SKM-1 (cell line): ENCODE measurements around the gene TOP3A.
"Not testable (repeated sequence)": the region's sequence is repeated elsewhere in the genome, so short reads cannot be mapped to it uniquely, and the experiment has no call there.

Source experiments
- DNase-seq: peaks from one replicate; lab custom pipeline; 2025; ENCODE audit not compliant: unreplicated experiment; lab: John Stamatoyannopoulos, UW

TOP3A gene, protein sequence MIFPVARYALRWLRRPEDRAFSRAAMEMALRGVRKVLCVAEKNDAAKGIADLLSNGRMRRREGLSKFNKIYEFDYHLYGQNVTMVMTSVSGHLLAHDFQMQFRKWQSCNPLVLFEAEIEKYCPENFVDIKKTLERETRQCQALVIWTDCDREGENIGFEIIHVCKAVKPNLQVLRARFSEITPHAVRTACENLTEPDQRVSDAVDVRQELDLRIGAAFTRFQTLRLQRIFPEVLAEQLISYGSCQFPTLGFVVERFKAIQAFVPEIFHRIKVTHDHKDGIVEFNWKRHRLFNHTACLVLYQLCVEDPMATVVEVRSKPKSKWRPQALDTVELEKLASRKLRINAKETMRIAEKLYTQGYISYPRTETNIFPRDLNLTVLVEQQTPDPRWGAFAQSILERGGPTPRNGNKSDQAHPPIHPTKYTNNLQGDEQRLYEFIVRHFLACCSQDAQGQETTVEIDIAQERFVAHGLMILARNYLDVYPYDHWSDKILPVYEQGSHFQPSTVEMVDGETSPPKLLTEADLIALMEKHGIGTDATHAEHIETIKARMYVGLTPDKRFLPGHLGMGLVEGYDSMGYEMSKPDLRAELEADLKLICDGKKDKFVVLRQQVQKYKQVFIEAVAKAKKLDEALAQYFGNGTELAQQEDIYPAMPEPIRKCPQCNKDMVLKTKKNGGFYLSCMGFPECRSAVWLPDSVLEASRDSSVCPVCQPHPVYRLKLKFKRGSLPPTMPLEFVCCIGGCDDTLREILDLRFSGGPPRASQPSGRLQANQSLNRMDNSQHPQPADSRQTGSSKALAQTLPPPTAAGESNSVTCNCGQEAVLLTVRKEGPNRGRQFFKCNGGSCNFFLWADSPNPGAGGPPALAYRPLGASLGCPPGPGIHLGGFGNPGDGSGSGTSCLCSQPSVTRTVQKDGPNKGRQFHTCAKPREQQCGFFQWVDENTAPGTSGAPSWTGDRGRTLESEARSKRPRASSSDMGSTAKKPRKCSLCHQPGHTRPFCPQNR

DNA sequence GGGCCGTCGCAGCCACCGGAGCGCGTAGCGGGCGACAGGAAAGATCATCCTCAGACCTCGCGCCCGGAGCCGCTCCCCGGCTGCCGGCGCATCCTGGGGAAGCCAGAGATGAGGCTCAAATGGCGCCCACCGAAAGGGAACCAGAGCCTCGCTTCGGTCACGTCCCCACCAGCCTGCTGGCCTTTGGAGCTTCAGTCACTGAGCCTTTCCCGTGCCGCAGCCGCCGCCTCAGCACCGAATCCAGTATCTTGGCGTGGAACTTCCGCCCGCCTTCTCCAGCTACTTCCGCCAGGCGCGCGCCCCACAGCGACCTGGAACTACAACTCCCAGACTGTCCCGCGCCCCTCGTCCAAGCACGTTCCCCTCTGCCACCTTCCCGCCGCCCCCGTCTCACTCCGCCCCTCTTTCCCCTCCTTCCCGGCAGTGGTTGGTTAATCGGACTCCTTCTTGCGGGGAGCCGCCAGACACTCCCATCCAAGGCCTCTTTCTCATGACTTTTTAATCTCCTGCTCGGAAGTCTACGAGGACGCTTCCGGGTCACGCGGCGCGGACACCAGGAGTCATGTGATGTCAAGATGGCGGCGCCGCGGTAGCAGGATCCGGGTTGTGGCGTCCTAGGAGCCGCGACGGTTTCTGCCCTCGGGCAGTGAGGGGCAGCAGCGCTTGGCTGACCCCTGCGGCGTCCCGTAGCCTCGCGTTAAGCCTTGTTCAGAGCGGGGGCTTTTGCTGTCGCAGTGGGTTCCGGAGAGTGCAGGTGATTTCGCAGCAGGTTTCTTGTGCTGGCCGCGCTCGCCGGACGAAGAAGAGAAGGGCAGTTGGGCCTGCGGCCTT lies at the start of gene TOP3A, which contains the start of gene SMCR8:
Gene TOP3A, minus strand, starts transcription at position 264 of the 831 bp plus-strand sequence. Its CDS starts 216 bp downstream, at position 48.
Gene SMCR8, plus strand, starts transcription at position 563 of the 831 bp plus-strand sequence. CDS start 497 bp downstream, outside the sequence.
- DNase-seq, result peak; percentile 96

GRCh38 chr17:18364166-18364565 lies 49.4 kb upstream of the TOP3A start:
- no peak for DNase-seq

DNA sequence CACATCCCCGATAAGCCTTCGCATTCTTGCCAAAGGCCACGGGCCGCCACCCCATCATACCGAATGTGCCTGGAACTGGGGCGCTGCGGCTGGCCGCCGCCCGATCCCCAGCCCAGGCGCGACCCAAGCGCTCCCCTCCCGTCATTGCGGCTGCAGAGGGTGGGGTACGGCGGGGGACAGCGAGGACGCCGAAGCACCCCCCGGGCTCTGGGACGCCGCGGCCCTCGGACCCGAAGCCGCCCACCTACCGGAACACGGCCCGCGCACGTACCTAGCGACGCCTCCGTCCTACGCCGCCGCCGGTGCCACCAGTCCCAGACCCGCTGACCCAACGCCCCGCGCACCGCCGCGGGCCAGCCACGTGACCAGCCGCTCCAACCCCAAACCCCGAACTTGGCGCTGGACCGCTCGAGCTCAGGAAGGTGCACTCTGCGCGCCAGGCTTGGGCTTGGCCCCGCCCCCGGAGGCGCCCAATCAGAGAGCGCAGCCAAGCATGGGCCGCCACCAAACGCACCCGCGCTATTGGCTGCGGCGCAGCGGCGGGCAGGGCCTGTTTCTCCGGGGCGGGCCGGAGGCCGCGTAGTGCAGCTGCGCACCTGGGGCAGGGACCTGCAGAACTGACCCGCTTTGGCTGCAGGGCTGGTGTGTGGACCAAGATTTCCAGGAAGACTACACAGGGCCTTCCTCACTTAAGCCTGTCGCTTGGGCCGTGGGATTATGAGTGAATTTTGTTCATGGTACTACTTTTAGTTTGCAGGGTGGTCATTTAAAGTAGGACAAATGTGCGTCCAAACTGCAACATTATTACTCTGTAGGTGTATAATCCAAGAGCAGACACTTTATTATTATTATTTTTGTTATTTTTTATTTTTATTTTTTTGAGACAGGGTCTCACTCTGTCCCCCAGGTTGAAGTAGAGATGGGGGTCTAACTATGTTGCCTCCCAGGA lies 48.6 kb upstream of the TOP3A start, which contains the start of gene SHMT1:
Gene SHMT1, minus strand, starts transcription at position 450 of the 949 bp plus-strand sequence. CDS start 7,569 bp downstream, outside the sequence.
- DNase-seq, result peak; percentile 87

DNA sequence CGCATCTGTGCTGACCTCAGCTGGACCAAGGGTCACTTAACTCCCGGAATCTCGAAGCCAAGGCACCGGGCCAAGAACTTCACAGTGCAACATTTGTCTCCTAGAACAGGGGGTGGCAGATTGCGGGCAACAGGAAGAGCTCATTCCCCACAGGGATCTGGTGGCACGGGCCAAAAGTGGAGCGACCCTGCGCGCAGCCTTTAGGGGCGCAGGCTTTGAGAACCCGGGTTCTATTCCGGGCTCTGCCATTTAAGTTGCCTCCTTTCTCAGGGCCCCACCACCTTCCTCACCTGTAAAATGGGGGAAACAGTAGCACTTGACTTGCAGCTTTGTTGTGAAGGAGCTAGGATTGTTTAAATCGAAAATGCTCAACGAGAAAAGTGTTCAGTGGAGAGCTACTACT lies 47.9 kb upstream of the TOP3A start:
- DNase-seq, result peak; percentile 14

- no peak for DNase-seq
Measured at GRCh38 chr17:18361837-18362697, 47.3 kb upstream of the TOP3A start.

DNA sequence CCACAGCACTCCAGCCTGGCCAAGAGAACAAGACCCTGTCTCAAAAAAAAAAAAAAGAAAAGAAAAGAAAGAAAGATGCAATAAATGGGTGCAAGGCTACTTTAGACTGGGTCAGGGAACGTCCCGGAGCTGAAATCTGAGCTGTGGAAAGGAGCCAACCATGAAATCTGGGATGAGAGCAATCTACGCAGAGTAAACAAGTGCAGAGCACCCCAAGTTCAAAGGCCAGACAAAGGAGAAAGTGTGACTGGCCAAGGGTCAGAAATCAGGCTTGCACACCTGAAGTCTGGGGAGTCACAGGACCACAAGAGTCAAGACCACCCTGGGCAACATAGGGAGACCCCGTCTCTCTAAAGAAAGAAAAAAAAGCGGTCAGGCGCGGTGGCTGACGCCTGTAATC lies 45.7 kb upstream of the TOP3A start:
- DNase-seq, result no peak

DNA sequence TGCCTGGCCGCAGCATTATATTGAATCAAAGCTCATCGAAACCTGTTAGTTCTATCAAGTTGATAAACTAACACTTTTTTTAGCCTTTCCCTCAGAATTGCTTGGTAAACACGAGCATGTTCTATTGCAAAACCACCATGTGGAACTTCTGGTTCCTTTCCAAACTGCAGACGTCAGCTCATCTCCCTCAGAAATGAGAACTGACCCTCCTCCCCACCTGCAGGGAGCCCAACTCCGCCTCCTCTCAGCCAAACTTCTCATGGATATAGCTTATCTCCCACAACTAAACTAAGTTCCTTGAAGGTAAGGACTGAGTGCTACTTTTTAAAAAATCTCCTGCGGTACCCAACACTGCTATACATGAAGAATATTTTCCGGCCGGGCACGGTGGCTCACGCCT lies 41.8 kb upstream of the TOP3A start:
- DNase-seq, result no peak

DNA sequence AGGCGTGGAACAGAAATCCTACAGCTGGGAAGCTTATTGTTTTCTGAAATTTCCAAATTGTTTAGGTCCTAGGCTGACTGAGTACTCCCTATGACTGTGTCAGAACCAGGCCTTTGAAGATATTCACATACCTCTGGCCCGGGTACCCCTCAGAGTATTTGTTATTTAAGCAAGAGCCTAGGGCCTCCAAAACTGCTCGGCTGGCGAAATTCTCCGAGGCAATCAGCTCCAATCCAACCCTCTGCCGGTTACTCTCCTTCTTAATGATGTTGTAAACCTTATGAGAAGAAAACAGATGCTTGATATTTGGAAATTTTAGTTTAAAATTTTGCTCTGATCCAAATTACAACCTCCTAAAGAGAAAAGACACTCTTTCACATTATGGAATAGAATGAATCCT lies 38.7 kb upstream of the TOP3A start:
- DNase-seq, result no peak

GRCh38 chr17:18344021-18344420 lies 29.2 kb upstream of the TOP3A start:
- no peak for DNase-seq

DNA sequence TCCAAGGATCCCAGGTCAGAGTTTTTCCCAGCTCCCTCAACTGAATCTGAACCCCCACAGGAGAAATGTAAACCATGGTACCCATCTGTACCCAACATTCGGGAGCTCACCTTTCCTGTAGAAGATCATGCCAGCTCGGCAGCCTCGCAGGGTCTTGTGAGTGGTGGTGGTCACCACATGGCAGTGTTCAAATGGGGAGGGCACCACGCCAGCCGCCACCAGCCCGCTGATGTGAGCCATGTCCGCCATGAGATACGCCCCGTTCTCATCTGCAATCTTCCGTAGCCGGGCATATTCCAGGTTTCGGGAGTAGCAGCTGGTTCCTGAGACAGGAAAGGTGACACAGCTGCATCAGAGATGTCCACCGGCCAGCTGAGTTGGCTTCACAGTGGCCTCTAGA lies 25.1 kb upstream of the TOP3A start:
- no peak for DNase-seq

- not testable (repeated sequence) for DNase-seq
Measured at GRCh38 chr17:18338158-18338557, 23.4 kb upstream of the TOP3A start.

- DNase-seq, result no peak
Measured at GRCh38 chr17:18332909-18333489, 18.2 kb upstream of the TOP3A start.

DNA sequence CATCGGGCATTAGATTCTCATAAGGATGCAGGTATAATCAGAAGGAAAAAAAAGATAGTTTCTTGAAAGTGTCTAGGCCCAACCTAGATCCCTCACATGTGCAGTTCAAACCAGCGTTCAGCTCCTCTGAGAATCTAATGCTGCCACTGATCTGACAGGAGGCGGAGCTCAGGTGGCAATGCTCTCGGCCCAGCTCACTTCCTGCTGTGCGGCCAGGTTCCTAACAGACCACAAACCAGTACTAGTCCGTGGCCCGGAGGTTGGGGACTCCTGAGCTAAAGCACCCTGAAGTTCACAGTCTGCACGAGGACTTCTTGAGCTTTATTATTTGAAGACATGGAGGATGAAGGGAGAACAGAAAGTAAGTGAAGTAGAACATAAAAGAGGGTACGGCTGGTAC lies 17.1 kb upstream of the TOP3A start:
- no peak for DNase-seq

GRCh38 chr17:18328643-18329204 lies 13.9 kb upstream of the TOP3A start:
- no peak for DNase-seq

DNA sequence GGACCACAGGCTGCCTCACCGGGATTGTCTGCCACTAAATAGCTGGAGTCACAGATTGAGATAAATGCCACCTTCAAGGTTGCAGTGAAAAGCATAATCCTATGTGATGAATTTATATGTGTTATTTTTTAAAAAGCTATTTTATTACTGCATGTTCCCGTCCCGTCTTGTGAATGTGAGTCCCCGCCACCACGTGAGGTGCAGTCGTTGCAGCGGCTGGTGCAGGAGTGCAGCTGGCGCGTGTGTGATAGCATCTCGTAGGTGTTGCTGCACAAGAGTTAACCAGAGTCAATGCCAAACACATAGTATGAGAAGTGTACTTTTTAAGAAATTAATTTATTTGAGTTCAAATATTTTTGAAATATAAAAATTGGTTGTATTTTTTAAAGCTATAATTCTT lies 12.8 kb upstream of the TOP3A start:
- DNase-seq, result no peak

DNA sequence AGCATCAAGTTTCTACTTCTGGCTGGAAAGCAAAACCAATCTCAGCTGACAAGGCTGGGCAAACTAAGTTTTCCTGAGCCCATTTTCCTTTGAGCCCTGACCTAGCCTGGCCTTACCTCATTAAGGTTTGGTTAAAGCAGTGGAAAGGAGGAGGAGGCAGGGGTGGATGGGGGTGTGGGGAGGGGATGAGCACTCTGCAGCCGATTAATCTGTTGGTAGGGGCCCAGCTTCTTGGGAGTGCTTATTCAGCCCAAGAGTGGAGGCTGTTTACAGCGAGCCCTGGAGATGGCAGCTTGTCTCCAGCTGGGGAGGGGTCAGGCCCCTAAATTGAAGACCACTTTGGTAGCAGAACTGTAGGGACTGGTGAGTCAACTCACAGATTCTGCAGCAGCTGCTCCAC lies 12.3 kb upstream of the TOP3A start:
- DNase-seq, result no peak

DNA sequence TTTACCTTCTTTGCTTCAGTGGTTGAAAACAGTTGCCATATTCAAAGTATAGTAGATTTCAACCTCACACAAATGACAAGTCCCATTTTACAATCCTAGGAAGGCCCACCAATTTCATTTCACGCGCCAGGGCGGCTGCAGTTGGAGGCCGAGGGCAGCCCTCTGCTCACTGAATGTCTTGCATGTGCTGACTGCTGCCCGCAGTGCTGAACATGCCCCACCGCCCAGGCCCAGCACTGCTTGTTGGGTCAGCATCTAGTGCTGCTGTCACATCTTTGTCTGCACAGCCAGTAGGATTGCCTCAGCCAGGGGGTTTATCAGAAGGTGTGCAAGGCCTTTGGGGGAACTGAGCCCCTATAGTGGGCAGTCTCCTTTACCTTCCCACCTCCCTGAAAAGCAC lies 11.8 kb upstream of the TOP3A start:
- no peak for DNase-seq

DNA sequence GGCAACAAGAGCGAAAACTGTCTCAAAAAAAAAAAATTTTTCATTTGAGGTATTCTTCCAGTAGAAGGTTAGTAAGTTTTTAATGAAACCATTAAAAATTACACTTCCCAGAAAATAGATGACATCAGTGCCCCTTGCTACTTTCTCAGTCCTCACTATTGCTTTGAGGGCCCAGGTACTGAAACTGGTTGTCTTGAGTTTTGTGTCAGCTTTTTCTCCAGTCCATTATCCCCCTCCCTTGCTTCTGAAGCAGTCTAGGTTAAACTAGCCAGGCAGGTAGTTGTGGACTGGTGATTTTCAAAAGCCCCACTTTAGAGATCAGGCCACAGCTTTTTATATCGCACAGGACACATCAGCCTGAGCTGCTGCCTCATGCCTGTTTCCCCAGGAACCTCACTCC lies 11.2 kb upstream of the TOP3A start:
- no peak for DNase-seq
